ENCODE measurements around the gene RHBDD2.
A peak's percentile ranks its signal among the peaks of the same experiment; 100 is the strongest.

The RHBDD2 gene

DNA sequence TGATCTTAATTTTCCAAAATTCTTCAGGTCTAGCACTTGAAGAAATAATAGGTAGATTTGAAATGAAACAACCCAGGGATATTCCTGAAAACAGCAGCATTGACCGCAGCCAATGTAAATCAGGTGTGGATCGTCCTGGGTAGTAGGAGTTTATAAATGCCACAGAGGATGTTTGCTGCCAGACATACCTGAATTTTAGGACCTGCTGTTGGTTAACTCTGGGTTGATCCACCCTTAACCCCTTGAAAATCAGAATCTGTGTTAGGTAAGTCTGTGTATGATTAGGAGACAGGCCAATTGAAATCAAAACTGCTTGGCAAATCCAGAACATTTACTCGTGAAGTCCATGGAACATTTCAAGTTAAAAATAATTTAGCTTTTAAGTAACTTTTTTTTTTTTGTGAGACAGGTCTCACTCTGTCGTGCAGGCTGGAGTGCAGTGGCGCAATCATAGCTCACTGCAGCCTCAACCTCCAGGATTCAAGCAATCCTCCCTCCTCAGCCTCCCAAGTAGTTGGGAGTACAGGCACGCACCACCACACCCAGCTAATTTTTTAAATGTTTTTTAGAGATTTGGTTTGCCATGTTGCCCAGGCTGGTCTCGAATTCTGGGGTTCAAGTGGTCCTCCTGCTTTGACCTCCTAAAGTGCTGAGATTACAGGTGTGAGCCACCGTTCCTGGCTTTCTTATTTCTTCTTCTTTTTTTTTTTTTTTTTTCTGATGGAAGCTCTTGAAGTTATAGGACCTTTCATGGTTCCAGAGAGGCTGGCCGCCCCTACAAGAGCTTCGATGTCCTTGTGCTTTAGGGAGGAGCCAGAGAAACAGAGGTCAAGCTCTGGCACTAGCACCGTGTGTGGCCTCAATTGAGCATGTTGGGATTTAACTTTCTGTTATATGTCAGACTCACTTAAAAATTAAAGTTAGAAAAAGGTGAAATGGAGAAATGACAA lies 38.1 kb downstream of the RHBDD2 start:
- no peak for DNase-seq (ENCODE audit: low spot score)

DNA sequence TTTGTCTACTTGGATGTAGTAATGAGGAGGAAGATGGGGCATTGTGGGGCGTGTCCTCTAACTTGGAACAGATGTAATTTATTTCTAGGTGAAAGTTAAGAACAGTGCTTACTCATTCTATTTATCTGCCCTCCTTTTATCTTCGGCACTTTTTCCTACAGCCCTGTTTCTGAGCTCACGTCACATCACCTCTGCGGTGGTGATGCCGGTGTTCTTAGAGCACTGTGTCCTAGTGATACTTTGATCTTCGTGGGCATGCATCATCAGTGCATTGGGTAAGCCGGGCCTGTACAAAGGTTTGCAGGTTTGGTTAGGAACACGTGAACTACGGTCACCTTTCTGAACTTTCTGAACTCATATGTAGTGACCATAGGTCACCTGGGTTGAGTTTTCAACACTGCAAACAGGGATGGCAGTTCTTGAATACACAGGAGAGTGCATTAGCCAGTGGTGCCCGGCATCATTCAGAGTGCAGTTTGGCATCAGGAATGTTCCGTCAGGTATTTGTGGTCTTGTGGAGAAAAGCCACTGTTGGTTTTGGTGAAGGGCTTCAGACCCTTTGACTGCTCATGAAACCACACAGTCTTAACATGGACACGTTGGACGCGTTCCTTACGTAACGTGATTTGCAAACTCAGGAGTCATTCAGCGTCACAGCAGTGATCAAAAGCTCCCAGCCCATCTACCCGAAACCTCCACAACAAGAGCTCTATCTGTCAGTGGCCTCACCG lies 41.8 kb downstream of the RHBDD2 start:
- DNase-seq (ENCODE audit: low spot score), result no peak

DNA sequence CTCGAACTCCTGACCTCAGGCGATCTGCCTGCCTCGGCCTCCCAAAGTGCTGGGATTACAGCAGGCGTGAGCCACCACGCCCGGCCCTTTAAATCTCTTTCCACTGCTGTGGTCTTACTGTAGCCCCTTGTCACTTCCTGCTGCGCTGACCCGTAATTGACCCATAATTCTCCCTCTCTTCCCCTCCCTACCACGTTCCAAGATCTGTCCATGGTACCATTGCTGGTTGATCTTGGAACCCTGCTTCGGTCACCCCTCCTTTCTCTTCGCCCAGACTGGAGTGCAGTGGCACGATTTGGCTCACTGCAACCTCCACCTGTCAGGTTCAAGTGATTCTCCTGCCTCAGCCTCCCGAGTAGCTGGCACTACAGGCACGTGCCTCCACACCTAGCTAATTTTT lies 42.6 kb downstream of the RHBDD2 start:
- no peak for DNase-seq (ENCODE audit: low spot score)

DNA sequence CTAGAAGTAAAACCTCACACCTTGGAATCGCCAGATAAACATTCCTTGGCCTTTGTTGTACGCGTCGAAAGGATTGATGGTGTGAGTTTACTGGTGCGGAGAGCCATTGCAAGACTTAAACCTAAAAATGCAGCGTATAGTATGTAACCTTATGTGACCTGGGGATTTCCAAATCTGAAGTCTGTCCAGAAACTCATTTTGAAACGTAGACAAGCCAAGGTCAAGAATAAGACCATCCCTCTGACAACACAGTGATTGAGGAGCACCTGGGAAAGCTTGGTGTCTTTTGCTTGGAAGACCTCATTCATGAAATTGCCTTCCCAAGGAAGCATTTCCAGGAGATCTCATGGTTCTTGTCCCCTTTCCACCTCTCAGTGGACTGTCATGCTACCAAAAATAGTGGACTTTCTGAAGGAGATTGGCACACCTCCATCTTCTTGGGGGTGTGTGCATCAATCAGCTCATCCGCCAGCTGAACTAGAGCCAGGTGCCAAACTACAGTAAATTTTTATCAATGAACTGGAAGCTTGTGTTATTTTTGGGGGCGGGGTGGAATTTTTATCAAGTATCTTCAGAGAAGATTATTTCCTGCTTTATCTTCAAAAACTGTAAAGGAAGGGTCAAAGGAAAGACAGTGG lies 44.3 kb downstream of the RHBDD2 start:
- DNase-seq (ENCODE audit: low spot score), result no peak

DNA sequence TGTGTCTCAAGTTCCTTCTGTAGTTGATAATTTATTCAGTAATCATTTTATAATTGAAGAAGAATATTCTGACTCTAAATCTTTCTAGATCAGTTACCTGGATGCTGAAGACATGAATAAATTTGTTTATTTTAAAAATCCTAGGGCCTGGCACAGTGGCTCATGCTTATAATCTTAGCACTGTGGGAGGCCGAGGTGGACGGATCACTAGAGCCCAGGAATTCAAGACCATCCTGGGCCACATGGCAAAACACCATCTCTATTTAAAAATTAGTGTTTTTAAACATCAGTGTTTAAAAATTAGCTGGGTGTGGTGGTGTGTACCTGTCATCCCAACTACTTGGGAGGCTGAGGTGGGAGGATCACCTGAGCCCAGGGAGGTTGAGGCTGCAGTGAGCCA lies 45.4 kb downstream of the RHBDD2 start:
- DNase-seq (ENCODE audit: low spot score), result no peak

DNA sequence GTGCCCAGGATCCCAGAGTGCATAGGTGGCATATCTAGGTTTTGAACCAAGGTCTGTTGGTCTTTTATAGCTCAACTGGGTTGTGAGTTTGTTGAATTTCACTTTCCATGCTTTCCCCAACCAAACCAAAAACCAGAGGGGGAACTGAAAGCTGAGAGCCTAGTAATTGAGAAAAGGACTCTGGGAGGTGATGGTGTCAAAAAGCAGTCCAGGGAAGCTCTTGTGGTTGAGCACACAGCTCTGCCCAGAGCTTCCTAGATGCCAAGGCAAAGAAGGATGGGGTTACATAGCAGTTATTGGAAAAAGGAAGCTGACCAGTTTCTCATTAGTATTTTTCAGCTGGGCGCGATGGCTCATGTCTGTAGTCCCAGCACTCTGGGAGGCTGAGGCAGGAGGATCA lies 46.1 kb downstream of the RHBDD2 start:
- DNase-seq (ENCODE audit: low spot score), result no peak

DNA sequence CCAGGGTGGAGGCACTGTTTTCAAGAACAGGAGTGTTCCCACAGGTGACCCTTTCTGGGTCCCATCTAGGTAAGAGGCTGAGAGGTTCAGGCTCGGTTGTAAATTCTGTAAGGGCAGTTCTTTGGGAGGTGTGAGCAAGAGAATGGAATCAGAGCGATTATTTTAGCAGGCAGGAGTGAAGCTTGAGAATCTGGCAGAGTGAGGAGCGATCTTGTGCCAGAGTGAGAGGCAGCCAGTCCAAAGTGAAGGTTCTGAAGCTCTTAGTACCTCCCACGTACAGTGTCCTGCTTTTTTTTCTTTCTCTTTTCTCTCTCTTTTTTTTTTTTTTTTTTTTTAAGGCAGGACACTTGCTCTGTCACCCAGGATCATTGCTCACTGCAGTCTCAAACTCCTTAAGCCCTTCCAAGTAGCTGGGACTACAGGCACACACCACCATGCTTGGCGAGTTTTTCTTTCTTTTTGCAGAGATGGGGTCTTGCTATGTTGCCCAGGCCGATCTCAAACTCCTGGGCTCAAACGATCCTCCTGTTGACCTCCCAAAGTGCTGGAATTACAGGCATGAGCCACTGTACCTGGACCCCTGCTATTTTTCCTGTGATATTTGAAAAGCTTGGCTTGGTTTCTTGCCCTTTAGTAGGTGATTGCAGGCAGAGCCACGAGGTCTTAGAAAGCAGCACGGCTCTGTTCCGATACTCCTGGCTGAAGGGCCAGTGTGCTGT lies 47.0 kb downstream of the RHBDD2 start:
- no peak for DNase-seq (ENCODE audit: low spot score)

DNA sequence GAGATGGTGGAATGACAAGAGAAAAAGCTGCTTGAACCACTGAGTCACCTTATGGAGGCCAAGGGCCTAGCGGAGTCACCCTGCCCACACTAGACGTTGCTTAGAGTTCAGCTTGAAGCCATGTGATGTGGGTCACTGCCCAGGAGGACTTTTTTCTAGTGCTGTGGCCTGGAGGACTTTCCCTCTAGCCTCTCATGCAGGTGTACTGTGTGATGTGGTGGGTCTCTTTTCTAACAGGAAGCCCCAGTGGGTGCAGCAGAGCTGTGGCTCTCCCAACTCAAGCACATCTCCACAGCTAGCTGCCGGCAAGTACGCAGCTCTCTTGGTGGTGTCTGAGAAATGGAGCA lies 49.7 kb downstream of the RHBDD2 start:
- no peak for DNase-seq (ENCODE audit: low spot score)

DNA sequence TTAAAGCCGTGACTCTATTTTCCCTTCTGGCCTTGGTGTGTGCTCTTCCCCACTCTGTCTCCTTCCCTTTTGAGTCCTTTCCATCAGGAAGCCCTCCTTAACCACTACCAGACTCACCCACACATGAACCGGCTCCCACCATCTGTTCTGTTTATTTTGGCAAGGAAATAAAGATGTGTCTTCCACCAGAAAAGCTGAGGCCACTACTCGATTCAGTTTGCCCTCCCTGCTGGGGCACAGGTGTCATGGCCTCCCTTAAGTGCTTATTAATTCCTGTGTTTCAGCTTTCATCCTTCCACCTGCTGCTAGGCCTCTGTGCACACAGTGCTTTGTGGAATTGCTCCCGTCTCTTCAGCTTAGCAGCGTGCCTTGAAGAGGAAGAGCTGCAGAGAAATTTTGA lies 52.8 kb downstream of the RHBDD2 start:
- DNase-seq (ENCODE audit: low spot score), result peak; percentile 20

DNA sequence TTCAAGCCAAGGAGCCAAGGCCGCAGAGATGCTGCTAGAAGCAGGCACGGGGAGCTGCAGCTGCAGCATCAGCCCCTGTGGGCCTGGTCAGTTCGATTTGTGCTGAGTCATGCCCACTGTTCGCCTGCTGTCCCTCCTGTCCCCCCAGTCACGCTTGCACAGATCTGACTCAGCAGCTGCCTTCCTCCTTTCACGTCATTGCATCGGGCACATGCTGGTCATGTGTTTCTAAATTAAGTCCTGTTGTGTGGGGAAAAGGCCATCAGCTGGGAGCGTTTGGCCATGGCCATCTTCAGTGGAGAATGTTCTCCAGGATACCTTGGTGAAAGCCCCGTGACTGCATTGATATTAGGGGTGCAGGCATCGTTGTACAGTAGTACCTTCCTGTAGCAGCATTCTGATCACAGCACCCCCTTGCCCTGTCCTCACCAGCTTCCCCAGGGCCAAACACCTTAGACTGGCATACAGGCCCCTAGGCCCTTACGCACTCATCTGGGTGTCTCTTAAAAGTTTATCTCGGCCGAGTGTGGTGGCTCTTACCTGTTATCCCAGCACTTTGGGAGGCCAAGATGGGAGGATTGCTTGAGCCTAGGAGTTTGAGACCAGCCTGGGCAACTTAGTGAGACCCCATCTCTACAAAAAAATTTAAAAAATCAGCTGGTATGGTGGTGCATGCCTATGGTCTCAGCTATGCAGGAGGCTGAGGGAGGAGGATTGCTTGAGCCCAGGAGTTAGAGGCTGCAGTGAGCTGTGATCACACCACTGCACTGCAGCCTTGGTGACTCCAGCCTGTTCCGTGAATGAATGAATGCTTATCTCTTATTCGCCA lies 59.3 kb downstream of the RHBDD2 start:
- DNase-seq (ENCODE audit: low spot score), result peak; percentile 75
